CD4-positive, alpha-beta T cell treated with Interleukin-6 at 100 ng/mL for 8 hours (primary cell): Measurements from ENCODE around the gene SEC16A.

ENCODE experiments used
- DNase-seq: peaks from one replicate; pipeline ENCODE4 v3.0.0-alpha.2; 2020; ENCODE audit warnings: mixed read lengths, low spot score

Gene SEC16A

DNA sequence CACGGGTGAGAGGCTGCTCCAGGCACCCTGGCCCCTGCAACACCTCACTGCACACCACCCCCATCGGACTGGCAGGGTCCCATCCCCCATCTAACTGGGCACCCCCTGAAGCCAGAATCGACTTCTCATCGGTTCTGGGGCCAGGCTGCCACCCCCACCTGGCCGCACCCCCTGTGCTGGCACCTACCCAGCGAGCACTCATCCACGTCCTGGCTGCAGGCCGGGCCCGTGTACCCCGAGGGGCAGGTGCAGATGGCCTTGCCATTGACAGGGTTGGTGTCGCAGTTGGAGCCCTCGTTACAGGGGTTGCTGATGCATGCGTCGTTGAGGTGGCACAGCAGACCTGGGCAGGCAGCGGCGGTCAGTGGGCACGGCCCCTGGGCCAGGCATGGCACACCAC, 35.1 kb upstream of the SEC16A start:
- no peak for DNase-seq

GRCh38 chr9:136517012-136517743, 34.3 kb upstream of the SEC16A start:
- no peak for DNase-seq

- DNase-seq = no peak
Observed at GRCh38 chr9:136516191-136516654, 33.4 kb upstream of the SEC16A start.

- DNase-seq = no peak
Observed at GRCh38 chr9:136515276-136515675, 32.4 kb upstream of the SEC16A start.

- no peak for DNase-seq
Observed at GRCh38 chr9:136514022-136514714, 31.3 kb upstream of the SEC16A start.

- DNase-seq = no peak
Observed at GRCh38 chr9:136513191-136513590, 30.4 kb upstream of the SEC16A start.

- DNase-seq = no peak
Observed at GRCh38 chr9:136512651-136513071, 29.8 kb upstream of the SEC16A start.

DNA sequence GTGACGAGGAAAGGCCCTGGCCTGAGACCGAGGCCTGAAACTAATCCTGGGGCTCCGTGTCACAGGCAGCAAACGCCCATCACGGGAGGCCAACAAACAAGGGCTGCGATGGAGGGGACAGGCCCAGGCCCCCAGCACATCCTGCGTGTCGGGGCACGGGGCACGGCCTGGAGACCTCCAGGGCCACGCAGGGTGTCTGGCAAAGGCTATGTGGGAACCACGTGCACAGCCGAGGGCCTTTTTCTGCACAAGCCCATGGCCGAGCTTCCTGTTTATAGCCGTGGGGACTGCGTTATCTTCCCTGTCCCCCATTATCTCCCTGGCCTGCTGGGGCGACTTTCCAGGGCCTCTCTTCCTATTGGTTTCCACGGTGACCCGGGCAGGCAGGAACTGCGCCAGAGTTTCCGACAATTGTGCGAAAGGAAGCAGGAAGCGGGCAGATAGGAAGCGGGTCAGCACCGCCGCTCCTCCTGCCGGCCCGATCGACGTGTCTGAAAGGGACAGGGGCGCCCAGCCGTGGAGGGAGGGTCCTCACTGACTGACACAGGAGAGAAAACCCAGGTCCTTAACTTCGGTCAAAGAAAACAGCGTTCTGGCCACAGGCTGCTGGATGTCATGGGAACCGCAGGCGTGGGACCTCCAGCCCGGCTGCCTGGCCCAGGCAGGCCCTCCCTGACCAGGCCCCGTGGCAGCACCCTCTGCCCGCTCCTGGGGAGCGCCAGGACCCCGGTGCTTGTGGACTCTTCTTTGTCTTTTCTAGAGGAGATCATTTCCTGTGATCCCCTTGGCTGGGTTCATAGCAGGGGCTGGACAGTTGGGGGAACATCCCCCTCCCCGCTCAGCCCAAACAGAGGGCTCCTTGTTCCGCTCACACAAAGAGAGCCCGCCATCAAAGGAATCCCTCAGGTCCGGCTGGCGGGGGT, 29.1 kb upstream of the SEC16A start:
- DNase-seq = no peak

DNA sequence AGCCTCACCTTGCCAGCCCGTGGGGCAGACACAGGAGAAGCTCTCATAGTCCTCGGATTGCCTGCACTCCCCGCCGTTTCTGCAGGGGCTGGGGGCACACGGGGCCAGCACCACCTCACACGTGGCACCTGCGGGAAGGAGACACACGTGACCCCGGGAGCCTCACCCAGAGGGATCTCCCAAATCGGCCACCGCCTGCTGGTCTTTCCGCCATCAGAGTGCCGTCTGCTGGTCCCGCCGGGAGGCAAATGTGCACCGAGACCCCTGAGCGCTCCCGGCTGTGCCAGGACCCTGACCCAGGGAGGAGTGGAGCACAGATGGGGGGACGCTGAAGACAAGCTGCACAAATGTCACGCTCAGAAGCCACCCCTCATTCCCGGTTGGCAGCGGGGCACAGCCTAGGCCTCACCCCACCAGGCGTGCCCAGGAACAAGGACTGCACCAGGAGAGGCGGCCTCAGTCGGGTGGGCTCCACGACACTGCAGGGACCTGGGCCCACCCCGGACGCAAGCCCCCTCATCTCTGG, 28.4 kb upstream of the SEC16A start:
- no peak for DNase-seq

- no peak for DNase-seq
Observed at GRCh38 chr9:136510561-136510960, 27.7 kb upstream of the SEC16A start.

GRCh38 chr9:136509549-136509948, 26.7 kb upstream of the SEC16A start:
- no peak for DNase-seq

DNA sequence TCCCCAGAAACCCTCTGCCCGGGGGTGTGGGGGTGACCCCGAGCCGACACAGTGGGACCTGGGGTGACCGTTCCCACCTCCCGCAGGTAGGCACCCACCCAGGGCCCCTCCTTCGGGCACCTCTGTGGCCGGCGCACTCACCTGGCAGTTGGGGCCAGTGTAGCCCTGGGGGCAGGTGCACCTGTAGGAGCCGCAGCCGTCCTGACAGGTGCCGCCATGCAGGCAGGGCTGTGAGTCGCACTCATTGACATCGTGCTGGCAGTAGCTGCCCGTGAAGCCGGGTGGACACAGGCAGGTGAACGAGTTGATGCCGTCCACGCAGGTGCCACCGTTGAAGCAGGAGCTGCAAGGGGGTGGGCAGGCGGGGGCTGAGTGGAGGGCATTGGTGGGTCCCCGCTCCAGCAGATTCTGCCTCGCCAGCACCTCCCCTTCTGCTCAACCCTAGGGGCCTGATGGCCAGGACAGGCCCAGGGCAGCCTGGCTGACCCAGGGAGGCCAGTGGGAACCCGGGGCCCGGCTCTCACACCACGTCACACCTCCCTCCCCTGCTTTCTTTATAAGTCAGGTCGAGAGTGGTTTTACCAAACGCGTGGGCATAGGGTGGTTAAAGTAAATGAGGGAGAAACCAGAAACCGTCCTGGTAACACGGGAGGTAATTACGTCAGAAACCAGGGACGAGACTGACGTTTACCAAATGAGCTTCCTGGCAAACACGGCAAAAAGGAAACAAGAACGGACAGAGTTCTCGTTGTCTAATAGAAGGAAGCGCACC, 26.1 kb upstream of the SEC16A start:
- DNase-seq = no peak

- no peak for DNase-seq
Observed at GRCh38 chr9:136507992-136508375, 25.1 kb upstream of the SEC16A start.

DNA sequence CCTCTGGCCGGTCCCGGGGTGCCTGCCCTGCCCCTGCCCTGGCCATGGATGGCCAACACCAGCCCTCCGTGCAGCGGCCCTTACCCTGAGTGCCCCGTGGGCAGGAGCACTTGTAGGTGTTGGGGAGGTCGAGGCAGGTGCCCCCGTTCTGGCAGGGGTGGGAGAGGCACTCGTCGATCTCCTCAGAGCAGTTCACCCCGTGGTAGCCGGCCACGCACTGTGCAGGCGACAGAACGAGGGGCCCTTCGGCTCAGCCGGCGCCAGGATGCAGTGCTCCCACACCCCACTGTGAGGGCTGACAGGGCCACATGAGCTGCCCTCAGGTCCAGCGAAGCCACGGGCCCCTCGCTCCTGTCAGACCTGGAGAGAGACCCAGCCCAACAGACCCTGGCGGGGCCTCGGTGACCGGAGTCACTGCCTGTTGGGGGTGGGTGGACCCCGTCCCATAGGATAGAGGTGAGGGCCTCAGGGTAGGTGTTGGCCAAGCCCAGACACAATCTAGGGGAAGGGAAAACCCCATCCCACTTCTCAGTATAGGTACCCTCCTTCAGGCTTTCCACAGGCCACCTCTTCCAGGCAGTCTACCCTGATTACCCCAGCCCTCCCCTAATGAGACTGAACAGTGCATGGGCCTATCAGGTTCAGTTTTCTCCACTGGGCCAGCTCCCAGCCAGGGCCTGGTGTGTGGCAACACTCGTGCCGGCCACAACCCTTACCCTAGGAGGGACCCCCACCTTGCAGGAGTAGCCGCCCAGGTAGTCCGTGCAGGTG, 24.6 kb upstream of the SEC16A start:
- DNase-seq = no peak

DNA sequence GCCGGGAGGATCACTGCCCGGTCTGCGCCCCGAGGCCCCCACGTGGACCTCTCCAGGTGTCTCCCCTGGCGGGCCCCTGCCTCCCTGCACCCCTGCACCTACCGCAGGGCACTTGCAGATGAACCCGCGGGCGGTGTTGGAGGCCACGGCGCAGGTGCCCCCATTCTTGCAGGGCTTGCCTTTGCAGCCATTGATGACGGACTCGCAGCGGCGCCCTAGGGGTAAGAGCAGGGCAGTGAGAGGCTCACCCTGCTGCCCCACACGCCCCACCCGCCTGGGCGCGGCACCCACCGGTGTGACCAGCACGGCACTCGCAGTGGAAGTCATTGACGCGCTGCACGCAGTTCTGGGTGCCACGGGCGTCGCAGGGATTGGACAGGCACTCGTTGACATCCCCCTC, 23.6 kb upstream of the SEC16A start:
- no peak for DNase-seq

DNA sequence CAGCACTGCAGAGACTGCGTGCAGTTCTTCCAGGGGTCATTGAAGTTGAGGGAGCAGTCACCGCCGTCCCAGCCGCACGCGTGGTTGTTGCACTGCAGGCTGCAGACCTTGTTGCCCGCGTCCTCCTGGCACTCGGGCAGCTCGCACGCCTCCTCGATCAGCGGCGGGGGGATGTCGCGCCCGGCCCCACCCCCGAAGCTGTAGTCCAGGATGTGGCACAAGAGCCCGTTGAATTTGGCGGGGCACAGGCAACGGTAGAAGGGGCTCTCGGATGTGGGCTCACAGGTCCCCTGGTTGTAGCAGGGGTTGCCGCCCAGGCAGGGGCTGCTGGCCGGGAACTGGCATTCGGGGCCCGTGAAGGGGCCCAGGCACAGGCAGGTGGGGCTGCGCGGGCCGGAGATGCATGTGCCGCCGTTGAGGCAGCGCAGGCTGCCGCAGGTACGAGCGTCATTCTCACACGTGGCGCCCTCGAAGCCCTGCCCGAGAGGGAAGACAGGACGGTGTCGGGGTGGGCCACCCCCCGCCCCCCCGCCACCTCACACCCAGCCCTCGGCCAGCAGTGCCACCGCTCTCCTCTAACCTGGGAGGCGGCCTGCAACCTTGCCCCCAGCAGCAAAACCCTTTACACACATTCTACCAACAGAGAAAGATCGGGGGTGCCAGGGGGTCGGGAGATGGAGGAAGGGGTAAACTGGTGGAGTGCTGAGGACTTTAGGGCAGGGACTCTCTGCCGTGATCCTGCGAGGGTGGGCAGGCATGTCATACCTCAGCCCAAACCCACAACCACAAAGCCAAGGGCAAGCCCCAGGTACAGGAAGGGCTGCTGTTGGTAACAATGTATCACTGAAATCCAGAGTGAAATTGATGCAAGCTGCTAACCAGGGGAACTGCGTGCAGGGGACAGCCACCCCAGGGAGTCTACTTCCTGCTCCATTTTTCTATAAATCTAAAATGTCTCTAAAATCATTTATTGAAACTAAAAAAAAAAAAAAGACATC, 22.9 kb upstream of the SEC16A start:
- DNase-seq = no peak

DNA sequence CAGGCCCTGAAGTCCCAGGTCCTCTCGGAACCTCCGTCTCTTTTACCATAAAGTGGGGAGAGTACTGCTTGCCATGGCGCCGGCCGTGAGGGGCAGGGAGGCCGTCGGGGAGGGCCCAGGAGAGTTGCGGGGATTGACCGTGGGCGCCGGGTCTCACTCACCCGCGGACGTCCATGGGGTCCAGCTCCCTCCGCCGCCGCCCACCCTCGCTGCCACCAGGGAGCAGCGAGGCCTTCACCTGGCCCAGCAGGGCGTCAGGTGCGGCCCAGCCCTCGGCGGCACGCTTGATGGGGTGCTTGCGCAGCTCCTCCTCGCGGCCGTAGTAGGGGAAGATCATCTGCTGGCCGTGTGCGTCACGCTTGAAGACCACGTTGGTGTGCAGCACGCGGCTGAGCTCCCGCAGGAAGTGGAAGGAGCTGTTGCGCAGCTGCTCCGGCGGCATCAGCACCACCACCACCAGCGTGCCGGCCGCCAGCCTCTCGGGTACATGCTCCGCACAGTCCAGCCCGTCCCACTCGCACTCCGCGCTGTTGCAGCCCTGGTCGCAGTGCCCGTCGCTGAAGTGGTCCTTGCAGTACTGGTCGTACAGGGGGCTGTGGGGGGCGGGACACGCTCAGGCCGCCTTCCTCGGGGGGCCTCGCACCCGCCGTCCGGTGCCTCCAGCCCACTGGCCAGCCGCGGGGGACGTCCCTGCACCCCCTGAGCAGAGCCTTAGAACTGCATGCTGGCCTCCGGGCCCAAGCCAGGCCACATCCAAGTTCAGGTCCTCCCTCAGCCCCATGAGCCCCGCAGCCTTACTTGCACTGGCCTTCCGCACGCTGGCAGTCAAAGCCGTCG, 21.9 kb upstream of the SEC16A start:
- no peak for DNase-seq

- no peak for DNase-seq
Observed at GRCh38 chr9:136502940-136503550, 20.2 kb upstream of the SEC16A start.
